ENCODE data around the gene NFIB. TPM values are rescaled to one million over a fixed set of nuclear protein-coding genes. Genes with fewer than 3 reads are reported as not detected.

The NFIB gene
- total RNA-seq, 6 experiments from 2014 or later: 0.69 to 6.2 (median 4.4) TPM

- no peak overlapping the region for H3K4me3 Mint-ChIP-seq
- no peaks in the 10 kb centered on the region for H3K9me3 Mint-ChIP-seq
- no peaks in the 10 kb centered on the region for H3K4me1 Mint-ChIP-seq (ENCODE audit: low read depth)
- no peak for DNase-seq
- H3K27me3 Mint-ChIP-seq (ENCODE audit: insufficient read depth): peaks cover 5% of the 10 kb centered on the region
- H3K27ac Mint-ChIP-seq: no peak overlapping the region
- TF ChIP-seq CTCF (IDR thresholded peaks at IDR 0.05): no peak
- H3K36me3 Mint-ChIP-seq (ENCODE audit: low read depth): no peaks in the 10 kb centered on the region
Observed at GRCh38 chr9:14294659-14295058, 19.3 kb downstream of the NFIB start.

- H3K27me3 Mint-ChIP-seq (ENCODE audit: insufficient read depth): peaks cover 5% of the 10 kb centered on the region; the same call in 1 of the 2 replicates
- H3K27ac Mint-ChIP-seq: no peak overlapping the region
- no peaks in the 10 kb centered on the region for H3K4me1 Mint-ChIP-seq (ENCODE audit: low read depth)
- H3K36me3 Mint-ChIP-seq (ENCODE audit: low read depth): no peaks in the 10 kb centered on the region
- TF ChIP-seq CTCF (IDR thresholded peaks at IDR 0.05): no peak
- no peak overlapping the region for H3K4me3 Mint-ChIP-seq
- no peak for DNase-seq
- H3K9me3 Mint-ChIP-seq: no peaks in the 10 kb centered on the region
Observed at GRCh38 chr9:14293801-14294200, 20.1 kb downstream of the NFIB start.

- TF ChIP-seq CTCF (IDR thresholded peaks at IDR 0.05): no peak
Observed at GRCh38 chr9:14292181-14292739, 21.7 kb downstream of the NFIB start.

GRCh38 chr9:14289916-14290315 lies 24.0 kb downstream of the NFIB start:
- Mint-ChIP-seq H3K9me3 (no peaks in the 10 kb centered on the region), H3K4me1 (ENCODE audit: low read depth) (no peaks in the 10 kb centered on the region), H3K27ac (no peak overlapping the region), H3K27me3 (ENCODE audit: insufficient read depth) (no peaks in the 10 kb centered on the region; the same call in 1 of the 2 replicates), H3K4me3 (no peak overlapping the region), H3K36me3 (ENCODE audit: low read depth) (no peaks in the 10 kb centered on the region)
- TF ChIP-seq CTCF (IDR thresholded peaks at IDR 0.05): no peak
- DNase-seq: no peak

More at GRCh38 chr9:14292181-14292739, 21.7 kb downstream of the NFIB start:
- Mint-ChIP-seq H3K4me3 (no peak overlapping the region), H3K27ac (no peak overlapping the region), H3K27me3 (ENCODE audit: insufficient read depth) (peaks cover 5% of the 10 kb centered on the region; the same call in 1 of the 2 replicates), H3K36me3 (ENCODE audit: low read depth) (no peaks in the 10 kb centered on the region), H3K9me3 (no peaks in the 10 kb centered on the region), H3K4me1 (ENCODE audit: low read depth) (no peaks in the 10 kb centered on the region)
- DNase-seq: no peak

GRCh38 chr9:14288433-14288832 lies 25.5 kb downstream of the NFIB start:
- H3K9me3 Mint-ChIP-seq: no peaks in the 10 kb centered on the region
- no peak for TF ChIP-seq CTCF (IDR thresholded peaks at IDR 0.05)
- no peak overlapping the region for H3K27ac Mint-ChIP-seq
- H3K27me3 Mint-ChIP-seq (ENCODE audit: insufficient read depth): no peaks in the 10 kb centered on the region
- DNase-seq: no peak
- H3K4me1 Mint-ChIP-seq (ENCODE audit: low read depth): peaks cover 3% of the 10 kb centered on the region
- H3K36me3 Mint-ChIP-seq (ENCODE audit: low read depth): no peaks in the 10 kb centered on the region
- no peak overlapping the region for H3K4me3 Mint-ChIP-seq

Data from HFFc6 (cell line).